Thoracic aorta (tissue), 2 donors: Measurements from ENCODE around the gene TEKT5. TPM values are rescaled to one million over a fixed set of nuclear protein-coding genes. Genes with fewer than 3 reads are reported as not detected.

Source experiments
- ATAC-seq: fragments of 150-250 bp; one replicate; pipeline ENCODE4 v1.8.0; 2017; ENCODE audit warnings: low read depth; ENCODE audit not compliant: insufficient number of reproducible peaks, low FRiP score
- DNase-seq: peaks from one replicate; pipeline ENCODE4 v3.0.0-alpha.2; 2020; ENCODE audit warnings: low spot score
- H3K27ac ChIP-seq, 2 donors: fragments of 200-600 bp; sonication (generic); 1 replicate in 1 of 2; 2 replicates in 1 of 2; pipeline ENCODE4 v1.5.1; 2016; ENCODE audit warnings: mild to moderate bottlenecking in 2 of 2, moderate library complexity in 2 of 2
- H3K27me3 ChIP-seq: fragments of 200-600 bp; sonication (generic); replicated peaks from 2 replicates; pipeline ENCODE4 v1.6.0; 2016; ENCODE audit warnings: mild to moderate bottlenecking; ENCODE audit not compliant: insufficient read depth
- H3K36me3 ChIP-seq: fragments of 200-600 bp; sonication (generic); one replicate; pipeline ENCODE4 v1.5.1; 2016
- H3K4me1 ChIP-seq, 2 donors: fragments of 200-600 bp; sonication (generic); 1 replicate in 1 of 2; 2 replicates in 1 of 2; pipeline versions ENCODE4 v1.5.1 to v1.6.0; 2016; ENCODE audit warnings: low read depth in 2 of 2, mild to moderate bottlenecking in 1 of 2; ENCODE audit not compliant: control insufficient read depth in 1 of 2
- H3K4me3 ChIP-seq: fragments of 200-600 bp; sonication (generic); 2 replicates; pipeline ENCODE4 v1.5.1; 2016; ENCODE audit warnings: mild to moderate bottlenecking
- H3K9me3 ChIP-seq: fragments of 200-600 bp; sonication (generic); 2 replicates; pipeline ENCODE4 v1.5.1; 2016
- total RNA-seq, 2 donors: library from RNA; depleted of rRNA; stranded (reverse); fragments of >200 nt; gene quantifications; one replicate each; pipeline versions ENCODE4 v1.1.0 to v1.2.3, GENCODE V29; 2016
- TF ChIP-seq, protein P1 (sequence below): fragments of 200-600 bp; sonication (generic); IDR thresholded peaks from one replicate; pipeline ENCODE4 v1.5.1; 2019; ENCODE audit warnings: antibody characterized with exemption

The TEKT5 gene
- total RNA-seq, 2 donors from 2014 or later, result not detected

- no peak overlapping the region for H3K4me3 ChIP-seq
- DNase-seq (no peak), ATAC-seq (no peak)
- H3K36me3 ChIP-seq, result no peaks in the 10 kb centered on the region
- no peaks in the 10 kb centered on the region for H3K4me1 ChIP-seq
- TF ChIP-seq, protein P1, sequence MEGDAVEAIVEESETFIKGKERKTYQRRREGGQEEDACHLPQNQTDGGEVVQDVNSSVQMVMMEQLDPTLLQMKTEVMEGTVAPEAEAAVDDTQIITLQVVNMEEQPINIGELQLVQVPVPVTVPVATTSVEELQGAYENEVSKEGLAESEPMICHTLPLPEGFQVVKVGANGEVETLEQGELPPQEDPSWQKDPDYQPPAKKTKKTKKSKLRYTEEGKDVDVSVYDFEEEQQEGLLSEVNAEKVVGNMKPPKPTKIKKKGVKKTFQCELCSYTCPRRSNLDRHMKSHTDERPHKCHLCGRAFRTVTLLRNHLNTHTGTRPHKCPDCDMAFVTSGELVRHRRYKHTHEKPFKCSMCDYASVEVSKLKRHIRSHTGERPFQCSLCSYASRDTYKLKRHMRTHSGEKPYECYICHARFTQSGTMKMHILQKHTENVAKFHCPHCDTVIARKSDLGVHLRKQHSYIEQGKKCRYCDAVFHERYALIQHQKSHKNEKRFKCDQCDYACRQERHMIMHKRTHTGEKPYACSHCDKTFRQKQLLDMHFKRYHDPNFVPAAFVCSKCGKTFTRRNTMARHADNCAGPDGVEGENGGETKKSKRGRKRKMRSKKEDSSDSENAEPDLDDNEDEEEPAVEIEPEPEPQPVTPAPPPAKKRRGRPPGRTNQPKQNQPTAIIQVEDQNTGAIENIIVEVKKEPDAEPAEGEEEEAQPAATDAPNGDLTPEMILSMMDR, result no peak
- H3K27ac ChIP-seq, result no peak overlapping the region
- no peaks in the 10 kb centered on the region for H3K27me3 ChIP-seq
- H3K9me3 ChIP-seq, result no peaks in the 10 kb centered on the region
Measured at GRCh38 chr16:10660950-10661635, 33.6 kb downstream of the TEKT5 start.

DNA sequence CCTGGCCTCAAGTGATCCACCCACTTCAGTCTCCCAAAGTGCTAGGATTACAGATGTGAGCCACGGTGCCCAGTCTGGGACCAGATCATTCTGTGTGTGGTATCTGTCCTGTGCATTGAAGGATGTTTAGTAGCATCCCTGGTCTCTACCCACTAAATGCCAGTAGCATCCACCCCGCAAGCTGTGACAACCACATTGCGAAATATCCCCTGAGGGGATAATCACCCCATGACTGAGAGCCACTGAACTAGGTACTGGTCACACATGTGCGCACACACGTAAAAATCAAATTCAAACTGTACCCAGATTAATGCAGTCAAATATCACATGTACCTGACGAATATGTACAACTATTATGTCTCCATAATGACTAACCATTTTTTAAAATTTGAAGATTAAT, 35.8 kb downstream of the TEKT5 start:
- DNase-seq (no peak), ATAC-seq (no peak)
- H3K36me3 ChIP-seq, result no peaks in the 10 kb centered on the region
- no peaks in the 10 kb centered on the region for H3K4me1 ChIP-seq
- no peak overlapping the region for H3K4me3 ChIP-seq
- no peaks in the 10 kb centered on the region for H3K9me3 ChIP-seq
- no peaks in the 10 kb centered on the region for H3K27me3 ChIP-seq
- no peak overlapping the region for H3K27ac ChIP-seq
- TF ChIP-seq, protein P1, result no peak

- TF ChIP-seq, protein P1, result no peak
- no peak for ATAC-seq
- H3K27me3 ChIP-seq, result no peaks in the 10 kb centered on the region
- H3K9me3 ChIP-seq, result no peaks in the 10 kb centered on the region
- no peaks in the 10 kb centered on the region for H3K4me1 ChIP-seq
- no peak overlapping the region for H3K27ac ChIP-seq
- H3K36me3 ChIP-seq, result no peaks in the 10 kb centered on the region
- no peak overlapping the region for H3K4me3 ChIP-seq
- no peak for DNase-seq
Measured at GRCh38 chr16:10657925-10658324, 36.8 kb downstream of the TEKT5 start.

DNA sequence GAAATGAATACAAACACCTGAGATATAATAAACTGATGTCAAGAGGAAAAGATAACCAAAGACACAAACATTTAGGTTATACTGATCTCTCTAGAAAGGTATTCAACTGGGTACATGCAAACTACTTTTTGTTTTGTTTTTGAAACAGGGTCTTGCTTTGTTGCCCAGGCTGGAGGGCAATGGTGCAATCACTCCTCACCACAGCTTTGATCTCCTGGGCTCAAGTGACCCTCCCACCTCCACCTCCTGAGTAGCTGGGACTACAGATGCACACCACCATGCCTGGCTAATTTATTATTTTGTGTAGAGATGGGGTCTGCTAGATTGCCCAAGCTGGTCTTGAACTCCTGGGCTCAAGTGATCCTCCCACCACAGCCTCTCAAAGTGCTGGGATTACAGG, 38.1 kb downstream of the TEKT5 start:
- TF ChIP-seq, protein P1, result no peak
- ATAC-seq (no peak), DNase-seq (no peak)
- Histone ChIP-seq H3K9me3 (no peaks in the 10 kb centered on the region), H3K4me1 (no peaks in the 10 kb centered on the region), H3K36me3 (no peaks in the 10 kb centered on the region), H3K27me3 (no peaks in the 10 kb centered on the region), H3K27ac (no peak overlapping the region), H3K4me3 (no peak overlapping the region)

- no peaks in the 10 kb centered on the region for H3K9me3 ChIP-seq
- no peak overlapping the region for H3K4me3 ChIP-seq
- no peaks in the 10 kb centered on the region for H3K4me1 ChIP-seq
- H3K36me3 ChIP-seq, result no peaks in the 10 kb centered on the region
- H3K27me3 ChIP-seq, result no peaks in the 10 kb centered on the region
- TF ChIP-seq, protein P1, result no peak
- no peak overlapping the region for H3K27ac ChIP-seq
- DNase-seq (no peak), ATAC-seq (no peak)
Measured at GRCh38 chr16:10655415-10655977, 39.2 kb downstream of the TEKT5 start.
